Keratinocyte (primary cell): ENCODE results near the gene C1orf52.

Experiments
- EZH2 ChIP-seq: IDR thresholded peaks from one replicate; pipeline ENCODE4 v1.6.1; 2012; ENCODE audit warnings: inconsistent platforms, mild to moderate bottlenecking, low read length, moderate library complexity
- TF ChIP-seq, protein P1 (sequence below), 3 experiments: IDR thresholded peaks in 1 of 3; conservative IDR thresholded peaks in 1 of 3; optimal IDR thresholded peaks in 1 of 3; 2 replicates in 2 of 3; 3 replicates in 1 of 3; pipeline versions ENCODE3 to v1.5.1; 2011; ENCODE audit warnings: low read length in 3 of 3, mild to moderate bottlenecking in 3 of 3, moderate library complexity in 2 of 3, control low read depth in 1 of 3, inconsistent platforms in 1 of 3; ENCODE audit not compliant: insufficient read depth in 2 of 3; ENCODE audit errors: extremely low read depth in 1 of 3

DNA sequence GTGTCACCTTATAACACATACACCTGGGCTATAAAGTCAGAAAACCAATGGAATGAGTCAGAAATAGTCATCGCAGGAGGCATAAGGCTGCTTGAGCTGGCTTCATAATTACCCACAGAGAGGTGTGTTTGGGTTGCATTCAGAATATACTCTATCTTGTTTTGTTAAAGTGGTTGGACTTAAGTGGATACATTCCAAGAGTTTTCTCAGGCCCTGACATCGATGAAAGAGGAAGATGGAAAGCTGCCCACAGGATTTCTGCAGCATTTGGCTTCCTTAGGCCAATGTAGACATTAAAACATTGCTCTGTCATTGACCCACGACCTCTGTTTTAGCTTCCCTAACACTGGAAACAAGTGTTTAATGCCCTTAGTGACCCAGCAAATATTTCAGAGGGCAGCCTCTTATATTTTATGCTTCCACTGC, 35.6 kb upstream of the C1orf52 start:
- TF ChIP-seq, protein P1, sequence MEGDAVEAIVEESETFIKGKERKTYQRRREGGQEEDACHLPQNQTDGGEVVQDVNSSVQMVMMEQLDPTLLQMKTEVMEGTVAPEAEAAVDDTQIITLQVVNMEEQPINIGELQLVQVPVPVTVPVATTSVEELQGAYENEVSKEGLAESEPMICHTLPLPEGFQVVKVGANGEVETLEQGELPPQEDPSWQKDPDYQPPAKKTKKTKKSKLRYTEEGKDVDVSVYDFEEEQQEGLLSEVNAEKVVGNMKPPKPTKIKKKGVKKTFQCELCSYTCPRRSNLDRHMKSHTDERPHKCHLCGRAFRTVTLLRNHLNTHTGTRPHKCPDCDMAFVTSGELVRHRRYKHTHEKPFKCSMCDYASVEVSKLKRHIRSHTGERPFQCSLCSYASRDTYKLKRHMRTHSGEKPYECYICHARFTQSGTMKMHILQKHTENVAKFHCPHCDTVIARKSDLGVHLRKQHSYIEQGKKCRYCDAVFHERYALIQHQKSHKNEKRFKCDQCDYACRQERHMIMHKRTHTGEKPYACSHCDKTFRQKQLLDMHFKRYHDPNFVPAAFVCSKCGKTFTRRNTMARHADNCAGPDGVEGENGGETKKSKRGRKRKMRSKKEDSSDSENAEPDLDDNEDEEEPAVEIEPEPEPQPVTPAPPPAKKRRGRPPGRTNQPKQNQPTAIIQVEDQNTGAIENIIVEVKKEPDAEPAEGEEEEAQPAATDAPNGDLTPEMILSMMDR (optimal IDR thresholded peaks at IDR 0.05 in 1 of 3, IDR thresholded peaks at IDR 0.05 in 1 of 3, conservative IDR thresholded peaks at IDR 0.05 in 1 of 3; ENCODE audit: extremely low read depth in 1 of 3, insufficient read depth in 2 of 3, low read length in 3 of 3) = no peak
- TF ChIP-seq EZH2 = no peak
